H1 (cell line): ENCODE results near the gene SLC44A1. TPM values are rescaled to one million over a fixed set of nuclear protein-coding genes. Genes with fewer than 3 reads are reported as not detected.

Experiments used
- KDM1A ChIP-seq: fragments of 200-600, 300-600 bp; sonication (generic); IDR thresholded peaks from 2 replicates; pipeline ENCODE4 v1.7.1; 2016; ENCODE audit warnings: mild to moderate bottlenecking, low read length, borderline replicate concordance
- KDM5A ChIP-seq: fragments of 200-600 bp; IDR thresholded peaks from 2 replicates; pipeline ENCODE4 v1.7.1; 2012; ENCODE audit warnings: mild to moderate bottlenecking, low read length, inconsistent platforms, mixed read lengths
- polyA plus RNA-seq, 7 experiments: library from polyadenylated mRNA; depleted of rRNA in 3 of 7; stranded (reverse) in 5 of 7; unstranded in 2 of 7; fragments of >200 nt in 5 of 7; fragments of 200-250 nt in 2 of 7; gene quantifications; 1 replicate in 5 of 7; 2 replicates in 1 of 7; 4 replicates in 1 of 7; pipeline versions ENCODE4 v1.2.1 to v1.2.3, GENCODE V29; 2011 to 2013; ENCODE audit warnings: missing spikeins in 2 of 7, mixed read lengths in 2 of 7
- total RNA-seq: library from RNA; stranded (reverse); fragmentation: NEBNext Ultra II Directional; extraction: Animal tissue kit (Norgen Biotek cat#: 25700); gene quantifications from 2 replicates; pipeline ENCODE4 v1.2.1, GENCODE V29; 2021
- TF ChIP-seq, protein P1 (sequence below): IDR thresholded peaks from 2 replicates; pipeline ENCODE4 v1.6.1; 2011; ENCODE audit warnings: low read length, improper control_type of control experiment

Gene SLC44A1
- total and polyA plus RNA-seq, 2 of the 8 experiments (the other 6 are each of a cell fraction or from before 2014, with no cell fraction given), result 30.5 to 71.2 TPM

DNA sequence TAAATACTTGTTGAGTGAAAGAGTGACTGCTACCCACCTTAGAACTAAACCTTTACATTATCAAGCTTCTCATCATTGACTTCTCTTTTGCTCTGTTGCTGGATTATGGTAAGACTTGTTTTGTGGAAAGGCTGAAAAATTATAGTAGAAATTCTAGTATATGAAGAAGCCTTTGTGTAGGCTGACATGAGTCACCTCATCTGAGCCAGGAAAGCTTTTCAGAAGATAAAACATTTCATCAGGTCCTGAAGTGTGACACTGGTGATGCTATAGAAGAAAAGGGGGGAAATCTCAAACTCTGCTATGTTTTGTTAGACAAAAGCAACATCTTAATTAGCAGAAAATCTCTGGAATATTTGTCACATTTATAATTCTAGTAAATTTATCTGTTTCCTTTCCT is 18.4 kb upstream of the SLC44A1 start (continued):
- TF ChIP-seq KDM5A (no peak), KDM1A (no peak)
- TF ChIP-seq, protein P1, sequence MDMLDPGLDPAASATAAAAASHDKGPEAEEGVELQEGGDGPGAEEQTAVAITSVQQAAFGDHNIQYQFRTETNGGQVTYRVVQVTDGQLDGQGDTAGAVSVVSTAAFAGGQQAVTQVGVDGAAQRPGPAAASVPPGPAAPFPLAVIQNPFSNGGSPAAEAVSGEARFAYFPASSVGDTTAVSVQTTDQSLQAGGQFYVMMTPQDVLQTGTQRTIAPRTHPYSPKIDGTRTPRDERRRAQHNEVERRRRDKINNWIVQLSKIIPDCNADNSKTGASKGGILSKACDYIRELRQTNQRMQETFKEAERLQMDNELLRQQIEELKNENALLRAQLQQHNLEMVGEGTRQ, result no peak
